Fibroblast of villous mesenchyme (primary cell): Measurements from ENCODE around the gene KRT39. TPM values are rescaled to one million over a fixed set of nuclear protein-coding genes. Genes with fewer than 3 reads are reported as not detected.
"Not testable (repeated sequence)": the region's sequence is repeated elsewhere in the genome, so short reads cannot be mapped to it uniquely, and the experiment has no call there.

Experiments
- DNase-seq: peaks from one replicate; pipeline ENCODE4 v3.0.0-alpha.2; 2010; ENCODE audit warnings: low read depth
- H3K4me3 ChIP-seq: 2 replicates; pipeline ENCODE4 v1.5.1; 2011; ENCODE audit warnings: low read depth, mild to moderate bottlenecking, low read length
- total RNA-seq: library from RNA; depleted of rRNA; stranded (reverse); fragments of >200 nt; gene quantifications from 2 replicates; pipeline ENCODE4 v1.2.3, GENCODE V29; 2012
- TF ChIP-seq, protein P1 (sequence below): IDR thresholded peaks from 2 replicates; pipeline ENCODE4 v1.5.1; 2012; ENCODE audit warnings: low read depth, mild to moderate bottlenecking, low read length; ENCODE audit not compliant: insufficient read depth

The KRT39 gene
- total RNA-seq, 1 donor: not detected

DNA sequence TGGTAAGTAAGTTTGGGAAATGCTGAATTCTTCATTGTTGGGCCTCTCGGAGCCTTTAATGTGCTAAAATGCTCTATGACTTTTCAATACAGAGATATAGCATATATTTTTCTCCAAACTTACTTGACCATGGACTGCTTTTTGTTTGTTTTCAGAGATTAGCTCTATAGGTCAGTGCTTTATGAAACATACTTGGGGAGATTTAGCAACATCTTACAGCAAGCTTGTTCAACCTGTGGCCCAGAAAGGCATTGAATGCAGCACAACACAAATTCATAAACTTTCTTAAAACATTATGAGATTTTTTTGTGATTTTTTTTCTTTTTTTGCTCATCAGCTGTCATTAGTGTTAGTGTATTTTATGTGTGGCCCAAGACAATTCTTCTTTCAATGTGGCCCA, 43.2 kb upstream of the KRT39 start:
- no peak for DNase-seq
- no peak overlapping the region for H3K4me3 ChIP-seq
- TF ChIP-seq, protein P1, sequence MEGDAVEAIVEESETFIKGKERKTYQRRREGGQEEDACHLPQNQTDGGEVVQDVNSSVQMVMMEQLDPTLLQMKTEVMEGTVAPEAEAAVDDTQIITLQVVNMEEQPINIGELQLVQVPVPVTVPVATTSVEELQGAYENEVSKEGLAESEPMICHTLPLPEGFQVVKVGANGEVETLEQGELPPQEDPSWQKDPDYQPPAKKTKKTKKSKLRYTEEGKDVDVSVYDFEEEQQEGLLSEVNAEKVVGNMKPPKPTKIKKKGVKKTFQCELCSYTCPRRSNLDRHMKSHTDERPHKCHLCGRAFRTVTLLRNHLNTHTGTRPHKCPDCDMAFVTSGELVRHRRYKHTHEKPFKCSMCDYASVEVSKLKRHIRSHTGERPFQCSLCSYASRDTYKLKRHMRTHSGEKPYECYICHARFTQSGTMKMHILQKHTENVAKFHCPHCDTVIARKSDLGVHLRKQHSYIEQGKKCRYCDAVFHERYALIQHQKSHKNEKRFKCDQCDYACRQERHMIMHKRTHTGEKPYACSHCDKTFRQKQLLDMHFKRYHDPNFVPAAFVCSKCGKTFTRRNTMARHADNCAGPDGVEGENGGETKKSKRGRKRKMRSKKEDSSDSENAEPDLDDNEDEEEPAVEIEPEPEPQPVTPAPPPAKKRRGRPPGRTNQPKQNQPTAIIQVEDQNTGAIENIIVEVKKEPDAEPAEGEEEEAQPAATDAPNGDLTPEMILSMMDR: no peak

DNA sequence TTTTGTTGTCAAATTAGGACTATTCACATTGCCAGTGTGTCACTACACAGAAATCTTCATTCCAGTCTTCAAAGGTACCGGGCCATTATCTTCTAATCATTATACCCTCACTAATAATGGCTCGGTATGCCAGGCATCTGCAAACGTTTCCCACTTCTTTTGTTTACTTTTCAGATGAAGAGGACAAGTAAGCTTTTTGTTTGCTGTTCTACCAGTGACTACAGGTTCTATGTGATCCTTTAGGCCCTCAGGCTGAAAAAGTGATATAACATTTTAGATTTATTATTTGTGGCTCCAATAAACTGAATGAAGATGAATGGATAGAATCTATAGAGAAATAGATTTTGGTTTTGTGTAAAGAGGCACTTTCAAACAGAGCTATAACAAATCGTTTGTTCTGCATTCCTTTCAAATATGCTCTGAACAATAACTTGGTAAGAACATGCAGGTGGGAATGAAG, 42.6 kb upstream of the KRT39 start:
- TF ChIP-seq, protein P1: no peak
- no peak overlapping the region for H3K4me3 ChIP-seq
- no peak for DNase-seq

DNA sequence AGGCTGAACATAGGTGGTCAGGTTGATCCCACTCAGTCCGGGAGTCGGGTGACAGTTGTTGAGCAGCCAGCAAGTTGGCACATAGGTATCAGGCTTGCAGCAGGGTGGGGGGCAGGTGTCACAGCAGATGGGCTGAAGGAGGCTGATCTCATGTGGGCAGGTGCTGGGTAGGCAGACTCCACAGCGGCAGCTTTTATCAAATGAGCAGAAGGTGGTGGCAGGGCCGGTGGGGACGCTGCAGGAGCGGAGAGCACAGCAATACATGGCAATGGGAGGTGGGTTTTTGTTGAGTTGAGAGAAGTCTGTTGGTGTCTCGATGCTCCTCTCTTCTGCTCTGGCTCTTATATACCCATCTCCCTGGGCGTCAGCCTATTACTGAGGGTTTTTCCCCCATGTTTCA, 42.1 kb upstream of the KRT39 start, which contains the start of gene KRTAP3-1:
TSS of gene KRTAP3-1 (minus strand) at position 318 of the 400 bp plus-strand sequence. CDS start at position 264, 54 bp downstream.
- DNase-seq: no peak
- TF ChIP-seq, protein P1: no peak
- H3K4me3 ChIP-seq: no peak within 1 kb of the TSS

DNA sequence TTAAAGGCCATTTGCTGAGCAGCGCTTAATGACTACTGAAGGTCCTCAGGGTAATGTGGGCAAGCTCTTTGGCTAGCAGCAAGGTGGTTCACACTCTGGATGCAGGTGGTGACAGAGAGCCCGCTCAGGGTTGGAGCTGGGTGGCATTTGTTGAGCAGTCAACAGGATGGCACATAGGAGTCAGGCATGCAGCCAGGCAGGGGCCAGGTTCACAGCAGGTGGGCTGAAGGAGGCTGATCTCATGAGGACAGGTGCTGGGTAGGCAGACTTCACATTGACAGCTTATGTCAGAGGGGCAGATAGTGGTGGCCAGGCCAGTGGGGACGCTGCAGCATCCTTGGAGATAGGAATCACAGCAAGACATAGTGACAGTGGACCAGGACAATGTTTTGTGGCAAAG, 37.6 kb upstream of the KRT39 start:
- TF ChIP-seq, protein P1: no peak
- DNase-seq: no peak
- no peak overlapping the region for H3K4me3 ChIP-seq

DNA sequence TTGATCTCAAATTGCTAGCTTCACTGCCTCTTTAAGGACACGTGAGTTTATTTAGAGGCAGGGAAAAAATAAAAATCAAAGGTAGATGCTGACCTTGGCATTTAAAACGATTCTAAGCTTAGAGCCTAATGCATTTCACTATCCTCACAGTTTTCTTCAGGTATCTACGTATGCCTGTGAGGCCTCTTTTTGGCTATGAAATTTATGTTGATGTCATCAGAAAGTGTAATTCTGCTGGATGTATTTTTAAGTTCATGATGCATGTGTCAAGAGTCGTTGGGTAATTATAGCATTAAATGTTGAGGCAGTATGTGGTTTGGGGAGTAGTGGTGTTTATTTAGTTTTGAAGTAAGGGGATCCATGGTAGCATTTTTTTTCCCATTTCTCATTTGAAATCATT, 37.2 kb upstream of the KRT39 start:
- DNase-seq: no peak
- H3K4me3 ChIP-seq: no peak overlapping the region
- TF ChIP-seq, protein P1: no peak

DNA sequence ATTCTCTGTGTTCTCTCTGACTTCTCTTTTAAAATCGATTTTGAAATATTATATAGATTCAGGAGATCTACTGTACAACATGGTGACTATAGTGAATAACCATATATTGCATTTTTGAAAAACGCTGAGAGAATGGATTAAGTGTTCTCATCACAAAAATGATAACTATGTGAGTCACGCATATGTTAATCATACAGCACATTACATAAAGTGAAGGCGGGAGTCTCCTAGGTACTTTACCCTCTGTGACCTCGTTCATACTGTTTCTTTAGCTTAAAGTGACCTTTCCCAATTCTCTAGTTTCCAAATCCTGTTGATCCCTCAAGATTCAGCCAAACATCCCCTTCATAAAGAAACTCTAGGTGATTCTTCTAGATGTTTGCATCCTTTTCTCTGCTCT, 36.1 kb upstream of the KRT39 start:
- TF ChIP-seq, protein P1: no peak
- DNase-seq: peak; percentile 58
- H3K4me3 ChIP-seq: no peak overlapping the region

DNA sequence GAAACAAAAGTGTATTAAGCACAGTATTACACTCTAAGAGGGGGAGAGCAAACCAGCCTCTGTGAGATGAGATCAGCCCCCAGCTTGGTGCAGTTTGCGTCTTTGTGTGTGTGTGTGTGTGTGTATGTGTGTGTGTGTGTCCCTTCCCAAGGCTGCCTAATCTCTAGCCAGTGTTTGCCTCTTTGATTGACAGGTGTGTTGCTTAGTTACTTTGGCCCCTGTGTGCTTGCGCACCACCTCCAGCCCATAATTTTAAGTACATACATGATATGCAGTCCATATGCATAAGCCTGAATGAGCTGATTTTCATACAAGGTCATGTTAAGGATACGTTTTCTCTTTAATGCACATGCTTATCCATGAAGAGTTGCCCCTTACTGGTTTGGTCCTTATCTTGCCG, 35.0 kb upstream of the KRT39 start:
- no peak for DNase-seq
- TF ChIP-seq, protein P1: no peak
- no peak overlapping the region for H3K4me3 ChIP-seq

DNA sequence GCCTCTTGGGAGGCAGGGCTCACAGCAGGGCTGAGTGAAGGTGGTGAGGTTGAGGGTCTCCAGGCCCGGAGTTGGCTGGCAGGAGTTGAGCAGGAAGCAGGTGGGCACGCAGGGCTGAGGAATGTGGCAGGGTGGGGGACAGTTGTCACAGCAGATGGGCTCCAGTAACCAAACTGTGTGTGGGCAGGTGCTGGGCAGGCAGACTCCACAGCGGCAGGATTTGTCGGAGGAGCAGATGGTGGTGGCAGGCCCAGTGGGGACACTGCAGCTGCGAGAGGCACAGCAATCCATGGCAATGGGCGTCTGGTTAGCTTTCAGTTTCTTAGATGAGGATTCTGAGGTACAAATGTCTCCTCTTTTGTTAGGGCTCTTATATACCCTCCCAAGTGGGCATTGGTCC, 32.8 kb upstream of the KRT39 start, which contains the start of gene KRTAP3-2:
TSS of gene KRTAP3-2 (minus strand) at position 344 of the 400 bp plus-strand sequence. CDS start at position 291, 53 bp downstream.
- DNase-seq, H3K4me3 ChIP-seq: not testable (repeated sequence)
